Breast epithelium (tissue), 3 donors: Measurements from ENCODE around the gene TM6SF1.

ENCODE experiments used
- CTCF ChIP-seq, 3 donors: fragments of 450-650 bp; IDR thresholded peaks; one replicate each; pipeline ENCODE4 v1.5.1; 2016 to 2017; ENCODE audit warnings: antibody characterized with exemption in 3 of 3, mild to moderate bottlenecking in 3 of 3, moderate library complexity in 3 of 3
- POLR2AphosphoS5 ChIP-seq, 3 donors: sonication (generic); formaldehyde crosslinking; IDR thresholded peaks; one replicate each; pipeline ENCODE4 v1.6.1; 2017; ENCODE audit warnings: antibody characterized with exemption in 3 of 3

GRCh38 chr15:83068054-83068453, 39.4 kb upstream of the TM6SF1 start:
- TF ChIP-seq CTCF (IDR thresholded peaks at IDR 0.05) = no peak
- no peak for TF ChIP-seq POLR2AphosphoS5 (IDR thresholded peaks at IDR 0.05)
